GM21529 (cell line): ENCODE data around the gene SMG5.
"Not testable (repeated sequence)": the region's sequence is repeated elsewhere in the genome, so short reads cannot be mapped to it uniquely, and the experiment has no call there.

Experiments used
- ATAC-seq: cut with Tn5 transposase; IDR thresholded peaks from one replicate; pipeline ENCODE4 v1.9.1; 2021; ENCODE audit not compliant: unreplicated experiment

Gene SMG5

GRCh38 chr1:156245451-156246232 lies 37.0 kb downstream of the SMG5 start:
- ATAC-seq: no peak

GRCh38 chr1:156244712-156245111 lies 37.9 kb downstream of the SMG5 start:
- ATAC-seq: no peak

- no peak for ATAC-seq
Measured at GRCh38 chr1:156244126-156244525, 38.5 kb downstream of the SMG5 start.

GRCh38 chr1:156242738-156243137 lies 39.9 kb downstream of the SMG5 start:
- no peak for ATAC-seq

GRCh38 chr1:156241926-156242325 lies 40.7 kb downstream of the SMG5 start, which contains the start of gene BGLAP:
Gene BGLAP, plus strand, starts transcription at chr1:156242184. Its CDS starts 48 bp downstream, at chr1:156242232.
- no peak for ATAC-seq

GRCh38 chr1:156241311-156241811 lies 41.3 kb downstream of the SMG5 start:
- no peak for ATAC-seq

GRCh38 chr1:156238248-156238647 lies 44.4 kb downstream of the SMG5 start:
- no peak for ATAC-seq

- no peak for ATAC-seq
Measured at GRCh38 chr1:156236164-156236563, 46.5 kb downstream of the SMG5 start.

GRCh38 chr1:156233426-156234127 lies 49.0 kb downstream of the SMG5 start:
- no peak for ATAC-seq

GRCh38 chr1:156232201-156232894 lies 50.3 kb downstream of the SMG5 start:
- ATAC-seq: no peak

- no peak for ATAC-seq
Measured at GRCh38 chr1:156230473-156230837, 52.2 kb downstream of the SMG5 start.

- ATAC-seq: no peak
Measured at GRCh38 chr1:156229809-156230472, 52.7 kb downstream of the SMG5 start.

GRCh38 chr1:156228501-156228900 lies 54.1 kb downstream of the SMG5 start:
- ATAC-seq: no peak

- ATAC-seq: peak; percentile 9
Measured at GRCh38 chr1:156226782-156227181, 55.8 kb downstream of the SMG5 start.

- peak; percentile 81 for ATAC-seq
Measured at GRCh38 chr1:156226116-156226538, 56.5 kb downstream of the SMG5 start.

GRCh38 chr1:156225677-156226014 lies 57.0 kb downstream of the SMG5 start:
- ATAC-seq: peak; percentile 11

- no peak for ATAC-seq
Measured at GRCh38 chr1:156221986-156222692, 60.5 kb downstream of the SMG5 start.

- ATAC-seq: no peak
Measured at GRCh38 chr1:156220226-156220625, 62.4 kb downstream of the SMG5 start.

- ATAC-seq: no peak
Measured at GRCh38 chr1:156217871-156218270, 64.8 kb downstream of the SMG5 start.

- not testable (repeated sequence) for ATAC-seq
Measured at GRCh38 chr1:156216361-156217086, 66.1 kb downstream of the SMG5 start.
